ENCODE data around the gene AHCYL2. TPM values are rescaled to one million over a fixed set of nuclear protein-coding genes. Genes with fewer than 3 reads are reported as not detected.
"Not testable (repeated sequence)": the region's sequence is repeated elsewhere in the genome, so short reads cannot be mapped to it uniquely, and the experiment has no call there.

The AHCYL2 gene
- total RNA-seq, 1 donor from 2014 or later = 106 TPM

DNA sequence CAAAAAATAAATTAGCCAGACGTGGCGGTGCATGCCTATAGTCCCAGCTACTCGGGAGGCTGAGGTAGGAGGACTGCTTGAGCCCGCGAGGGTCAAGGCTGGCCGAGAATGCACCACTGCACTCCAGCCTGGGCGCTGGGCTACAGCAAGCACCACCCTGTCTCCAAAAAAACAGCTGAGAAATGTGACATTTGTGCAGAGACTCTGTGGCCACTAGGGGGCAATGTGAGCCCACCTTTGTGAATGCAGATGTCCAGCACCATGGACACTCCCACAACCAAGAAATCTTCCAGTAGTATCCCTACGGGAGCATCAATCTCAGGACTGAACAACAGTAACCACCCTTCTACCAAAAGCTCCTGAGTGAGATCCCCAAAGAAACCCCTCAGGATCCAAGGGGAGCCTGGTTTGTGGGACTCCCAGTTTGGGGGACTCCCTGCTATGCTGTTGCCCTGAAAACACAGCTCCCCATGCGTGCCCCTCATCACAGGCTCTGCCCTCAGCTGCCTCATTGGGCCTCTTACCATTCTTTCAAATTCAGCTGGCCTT is 6.2 kb upstream of the AHCYL2 start:
- Histone ChIP-seq H3K36me3 (no peaks in the 10 kb centered on the region), H3K27ac (no peak overlapping the region), H3K4me3 (no peak overlapping the region), H3K9me3 (no peaks in the 10 kb centered on the region), H3K27me3 (no peaks in the 10 kb centered on the region), H3K4me1 (no peaks in the 10 kb centered on the region)
- TF ChIP-seq, protein P1, sequence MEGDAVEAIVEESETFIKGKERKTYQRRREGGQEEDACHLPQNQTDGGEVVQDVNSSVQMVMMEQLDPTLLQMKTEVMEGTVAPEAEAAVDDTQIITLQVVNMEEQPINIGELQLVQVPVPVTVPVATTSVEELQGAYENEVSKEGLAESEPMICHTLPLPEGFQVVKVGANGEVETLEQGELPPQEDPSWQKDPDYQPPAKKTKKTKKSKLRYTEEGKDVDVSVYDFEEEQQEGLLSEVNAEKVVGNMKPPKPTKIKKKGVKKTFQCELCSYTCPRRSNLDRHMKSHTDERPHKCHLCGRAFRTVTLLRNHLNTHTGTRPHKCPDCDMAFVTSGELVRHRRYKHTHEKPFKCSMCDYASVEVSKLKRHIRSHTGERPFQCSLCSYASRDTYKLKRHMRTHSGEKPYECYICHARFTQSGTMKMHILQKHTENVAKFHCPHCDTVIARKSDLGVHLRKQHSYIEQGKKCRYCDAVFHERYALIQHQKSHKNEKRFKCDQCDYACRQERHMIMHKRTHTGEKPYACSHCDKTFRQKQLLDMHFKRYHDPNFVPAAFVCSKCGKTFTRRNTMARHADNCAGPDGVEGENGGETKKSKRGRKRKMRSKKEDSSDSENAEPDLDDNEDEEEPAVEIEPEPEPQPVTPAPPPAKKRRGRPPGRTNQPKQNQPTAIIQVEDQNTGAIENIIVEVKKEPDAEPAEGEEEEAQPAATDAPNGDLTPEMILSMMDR (IDR thresholded peaks at IDR 0.05) = peak; percentile 95
- intact Hi-C loops (cut with DNase I) = loop anchor here (5.0 to 10.0 kb wide), 2 partner anchors 54 to 79 kb away; no protein-coding TSS in a partner anchor
- DNase-seq (peak; percentile 79), ATAC-seq (peak; percentile 98)

DNA sequence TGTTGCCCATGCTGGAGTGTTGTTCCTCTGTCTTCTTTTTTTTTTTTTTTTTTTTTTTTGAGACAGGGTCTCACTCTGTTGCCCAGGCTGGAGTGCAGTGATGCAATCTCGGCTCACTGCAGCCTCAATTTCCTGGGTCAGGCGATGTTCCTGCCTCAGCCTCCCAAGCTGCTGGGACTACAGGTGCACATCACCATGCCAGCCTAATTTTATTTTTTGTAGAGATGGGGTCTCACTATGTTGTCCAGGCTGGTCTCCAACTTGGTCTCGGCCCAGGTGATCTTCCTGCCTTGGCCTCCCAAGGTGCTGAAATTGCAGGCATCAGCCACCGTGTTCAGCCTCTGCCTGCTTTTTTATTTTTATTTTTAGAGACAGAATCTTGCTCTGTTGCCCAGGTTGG is 5.7 kb upstream of the AHCYL2 start:
- not testable (repeated sequence) for H3K36me3 ChIP-seq, H3K27me3 ChIP-seq, H3K4me3 ChIP-seq, H3K4me1 ChIP-seq, DNase-seq, H3K27ac ChIP-seq, ATAC-seq, H3K9me3 ChIP-seq
- intact Hi-C loops (cut with DNase I) = loop anchor here (5.0 to 10.0 kb wide), 2 partner anchors 54 to 78 kb away; no protein-coding TSS in a partner anchor

DNA sequence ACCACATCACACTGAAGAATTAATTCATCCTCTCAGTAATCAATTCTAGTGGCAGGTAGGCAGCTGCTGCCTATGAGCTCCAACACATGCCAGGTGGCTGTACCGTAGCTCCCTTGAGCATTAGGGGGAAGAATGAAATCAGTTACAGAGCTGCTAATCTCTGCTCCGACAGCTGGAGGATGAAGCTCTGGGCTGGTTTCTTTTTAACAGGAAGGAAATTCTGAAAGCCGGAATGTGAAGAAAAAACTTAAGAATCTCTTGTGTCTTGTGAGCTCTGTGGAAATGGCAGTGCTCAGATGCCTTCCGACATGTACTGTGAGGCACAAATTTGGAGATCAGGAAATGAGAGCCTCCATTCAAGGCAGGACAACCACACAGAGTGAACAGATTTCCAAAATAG is 2.8 kb upstream of the AHCYL2 start:
- TF ChIP-seq, protein P1 (IDR thresholded peaks at IDR 0.05) = no peak
- no peaks in the 10 kb centered on the region for H3K36me3 ChIP-seq
- ATAC-seq (no peak), DNase-seq (no peak)
- no peak overlapping the region for H3K4me3 ChIP-seq
- intact Hi-C loops (cut with DNase I) = no loop called here
- peaks cover 6% of the 10 kb centered on the region for H3K4me1 ChIP-seq
- no peaks in the 10 kb centered on the region for H3K27me3 ChIP-seq
- no peaks in the 10 kb centered on the region for H3K9me3 ChIP-seq
- H3K27ac ChIP-seq = no peak overlapping the region

DNA sequence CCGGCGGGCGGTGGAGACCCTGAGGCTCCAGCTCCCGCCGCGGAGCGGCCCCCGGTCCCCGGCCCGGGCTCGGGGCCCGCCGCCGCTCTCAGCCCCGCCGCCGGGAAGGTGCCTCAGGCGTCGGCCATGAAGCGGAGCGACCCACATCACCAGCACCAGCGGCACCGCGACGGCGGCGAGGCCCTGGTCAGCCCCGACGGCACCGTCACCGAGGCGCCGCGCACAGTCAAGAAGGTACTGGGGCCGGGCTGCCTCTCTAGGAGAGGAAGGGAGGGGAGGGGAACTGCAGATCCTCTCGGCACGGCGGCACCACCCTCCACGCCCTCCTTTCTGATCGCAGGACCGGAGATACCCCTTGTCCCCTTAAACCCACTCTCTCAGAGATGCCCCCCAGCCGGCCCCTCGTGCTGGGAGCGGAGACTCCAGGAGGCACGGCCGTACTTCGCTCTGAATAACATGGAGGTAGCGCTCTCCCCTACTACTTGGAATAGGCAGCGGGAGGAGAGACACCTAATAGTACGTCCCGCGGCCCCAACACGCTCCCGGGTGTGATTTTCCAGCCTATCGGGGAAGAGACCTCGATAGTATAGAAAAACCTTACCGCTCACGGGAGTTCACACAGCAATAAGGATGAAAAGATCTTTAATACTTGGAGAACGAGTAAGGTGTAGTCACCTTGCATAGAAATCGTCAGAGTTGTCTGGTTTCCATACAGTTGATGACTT is 538 bp downstream of the AHCYL2 start:
- intact Hi-C loops (cut with DNase I) = no loop called here
- Histone ChIP-seq H3K27ac (peak overlapping the region; percentile 98), H3K9me3 (no peaks in the 10 kb centered on the region), H3K4me3 (peak overlapping the region; percentile 84), H3K36me3 (no peaks in the 10 kb centered on the region), H3K27me3 (no peaks in the 10 kb centered on the region), H3K4me1 (peaks cover 6% of the 10 kb centered on the region)
- TF ChIP-seq, protein P1 (IDR thresholded peaks at IDR 0.05) = no peak
- DNase-seq = peak; percentile 84
- peak; percentile 64 for ATAC-seq

DNA sequence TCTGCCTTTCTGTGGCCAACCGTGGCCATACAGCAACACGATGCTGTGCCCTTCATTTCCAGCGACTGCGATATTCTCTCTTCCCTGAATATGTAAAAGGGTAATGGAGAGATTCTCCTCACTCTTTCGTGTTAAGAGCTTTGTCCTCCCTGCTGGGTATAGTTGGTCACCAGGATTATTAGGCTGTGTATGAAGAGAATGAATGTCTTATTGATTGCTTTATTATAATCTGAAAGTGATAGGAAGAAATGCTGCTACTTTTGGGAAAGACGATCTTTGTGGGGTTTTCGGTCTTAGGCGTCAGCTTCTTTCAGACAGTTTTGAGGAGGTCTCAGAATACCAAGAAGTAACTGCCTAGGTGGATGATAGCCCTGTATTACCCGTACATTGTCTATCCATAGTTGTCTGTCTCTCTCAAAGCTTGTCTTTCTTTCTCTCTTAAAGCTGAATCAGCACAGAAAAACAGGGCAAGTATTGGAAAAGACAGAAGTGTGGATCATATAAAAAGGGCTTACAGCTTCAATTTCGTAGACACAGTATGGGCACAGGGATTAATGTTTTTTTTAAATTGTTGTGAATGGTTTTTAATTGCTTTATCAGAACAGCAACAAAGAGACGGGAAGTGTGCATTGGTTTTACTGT is 1.2 kb downstream of the AHCYL2 start:
- no peak for ATAC-seq
- intact Hi-C loops (cut with DNase I) = no loop called here
- H3K4me3 ChIP-seq = peak overlapping the region; percentile 84
- no peaks in the 10 kb centered on the region for H3K27me3 ChIP-seq
- DNase-seq = no peak
- H3K9me3 ChIP-seq = no peaks in the 10 kb centered on the region
- H3K27ac ChIP-seq = no peak overlapping the region
- TF ChIP-seq, protein P1 (IDR thresholded peaks at IDR 0.05) = no peak
- H3K36me3 ChIP-seq = no peaks in the 10 kb centered on the region
- H3K4me1 ChIP-seq = peaks cover 6% of the 10 kb centered on the region

Data from upper lobe of right lung (tissue), 1 donor.